ENCODE results near the gene DUSP9.
A peak's percentile ranks its signal among the peaks of the same experiment; 100 is the strongest.

DUSP9 gene

GRCh38 chrX:153606503-153606902 lies 40.5 kb upstream of the DUSP9 start:
- FAIRE-seq (no peak), DNase-seq (ENCODE audit: insufficient read length, low spot score) (no peak)
- TF ChIP-seq TAF1 (IDR thresholded peaks at IDR 0.05; ENCODE audit: low read depth, low read length) (no peak), POU2F2 (IDR thresholded peaks at IDR 0.05; ENCODE audit: low read depth, low read length) (no peak), POLR2A (IDR thresholded peaks at IDR 0.05; ENCODE audit: low read depth, low read length) (no peak), POLR2AphosphoS5 (IDR thresholded peaks at IDR 0.05; ENCODE audit: low read depth, low read length) (no peak), PAX5 (IDR thresholded peaks at IDR 0.05; ENCODE audit: insufficient read depth, low read length, severe bottlenecking) (no peak), SPI1 (IDR thresholded peaks at IDR 0.05; ENCODE audit: low read depth, low read length) (no peak)

- FAIRE-seq = peak; percentile 81
- TF ChIP-seq PAX5 (IDR thresholded peaks at IDR 0.05; ENCODE audit: insufficient read depth, low read length, severe bottlenecking) (no peak), POLR2AphosphoS5 (IDR thresholded peaks at IDR 0.05; ENCODE audit: low read depth, low read length) (no peak), SPI1 (IDR thresholded peaks at IDR 0.05; ENCODE audit: low read depth, low read length) (peak; percentile 28; the same call in 1 of the 2 replicates), POU2F2 (IDR thresholded peaks at IDR 0.05; ENCODE audit: low read depth, low read length) (no peak)
Observed at GRCh38 chrX:153608376-153608775, 38.6 kb upstream of the DUSP9 start.

GRCh38 chrX:153608806-153609205 lies 38.2 kb upstream of the DUSP9 start:
- TF ChIP-seq POLR2A (IDR thresholded peaks at IDR 0.05; ENCODE audit: low read depth, low read length) (no peak), TAF1 (IDR thresholded peaks at IDR 0.05; ENCODE audit: low read depth, low read length) (no peak), POLR2AphosphoS5 (IDR thresholded peaks at IDR 0.05; ENCODE audit: low read depth, low read length) (no peak), PAX5 (IDR thresholded peaks at IDR 0.05; ENCODE audit: insufficient read depth, low read length, severe bottlenecking) (no peak), POU2F2 (IDR thresholded peaks at IDR 0.05; ENCODE audit: low read depth, low read length) (no peak), SPI1 (IDR thresholded peaks at IDR 0.05; ENCODE audit: low read depth, low read length) (no peak)
- FAIRE-seq (no peak), DNase-seq (ENCODE audit: insufficient read length, low spot score) (no peak)

More at GRCh38 chrX:153608376-153608775, 38.6 kb upstream of the DUSP9 start:
- DNase-seq (ENCODE audit: insufficient read length, low spot score) = no peak

GRCh38 chrX:153609917-153610835 lies 36.8 kb upstream of the DUSP9 start:
- DNase-seq (ENCODE audit: insufficient read length, low spot score) = peak; percentile 63
- no peak for TF ChIP-seq SPI1 (IDR thresholded peaks at IDR 0.05; ENCODE audit: low read depth, low read length)
- TF ChIP-seq POLR2AphosphoS5 (IDR thresholded peaks at IDR 0.05; ENCODE audit: low read depth, low read length) = no peak
- peak; percentile 88 for FAIRE-seq

GRCh38 chrX:153610836-153611213 lies 36.2 kb upstream of the DUSP9 start:
- DNase-seq (ENCODE audit: insufficient read length, low spot score) (no peak), FAIRE-seq (no peak)
- TF ChIP-seq SPI1 (IDR thresholded peaks at IDR 0.05; ENCODE audit: low read depth, low read length) = no peak

GRCh38 chrX:153611298-153612095 lies 35.5 kb upstream of the DUSP9 start:
- FAIRE-seq = no peak
- TF ChIP-seq POLR2AphosphoS5 (IDR thresholded peaks at IDR 0.05; ENCODE audit: low read depth, low read length) = no peak
- TF ChIP-seq POLR2A (IDR thresholded peaks at IDR 0.05; ENCODE audit: low read depth, low read length) = no peak
- TF ChIP-seq SPI1 (IDR thresholded peaks at IDR 0.05; ENCODE audit: low read depth, low read length) = no peak
- TF ChIP-seq PAX5 (IDR thresholded peaks at IDR 0.05; ENCODE audit: insufficient read depth, low read length, severe bottlenecking) = no peak
- no peak for TF ChIP-seq TAF1 (IDR thresholded peaks at IDR 0.05; ENCODE audit: low read depth, low read length)
- no peak for TF ChIP-seq POU2F2 (IDR thresholded peaks at IDR 0.05; ENCODE audit: low read depth, low read length)
- DNase-seq (ENCODE audit: insufficient read length, low spot score) = no peak

GRCh38 chrX:153612413-153612812 lies 34.6 kb upstream of the DUSP9 start:
- TF ChIP-seq POLR2AphosphoS5 (IDR thresholded peaks at IDR 0.05; ENCODE audit: low read depth, low read length) (no peak), TAF1 (IDR thresholded peaks at IDR 0.05; ENCODE audit: low read depth, low read length) (no peak), POU2F2 (IDR thresholded peaks at IDR 0.05; ENCODE audit: low read depth, low read length) (no peak), POLR2A (IDR thresholded peaks at IDR 0.05; ENCODE audit: low read depth, low read length) (no peak), PAX5 (IDR thresholded peaks at IDR 0.05; ENCODE audit: insufficient read depth, low read length, severe bottlenecking) (no peak), SPI1 (IDR thresholded peaks at IDR 0.05; ENCODE audit: low read depth, low read length) (peak; percentile 36; the same call in 1 of the 2 replicates)
- peak; percentile 28 for FAIRE-seq

GRCh38 chrX:153614818-153615217 lies 32.2 kb upstream of the DUSP9 start:
- DNase-seq (ENCODE audit: insufficient read length, low spot score) (no peak), FAIRE-seq (no peak)
- TF ChIP-seq POU2F2 (IDR thresholded peaks at IDR 0.05; ENCODE audit: low read depth, low read length) (no peak), TAF1 (IDR thresholded peaks at IDR 0.05; ENCODE audit: low read depth, low read length) (no peak), SPI1 (IDR thresholded peaks at IDR 0.05; ENCODE audit: low read depth, low read length) (no peak), PAX5 (IDR thresholded peaks at IDR 0.05; ENCODE audit: insufficient read depth, low read length, severe bottlenecking) (no peak), POLR2A (IDR thresholded peaks at IDR 0.05; ENCODE audit: low read depth, low read length) (no peak), POLR2AphosphoS5 (IDR thresholded peaks at IDR 0.05; ENCODE audit: low read depth, low read length) (no peak)

More at GRCh38 chrX:153612413-153612812, 34.6 kb upstream of the DUSP9 start:
- DNase-seq (ENCODE audit: insufficient read length, low spot score) = no peak

- no peak for TF ChIP-seq POU2F2 (IDR thresholded peaks at IDR 0.05; ENCODE audit: low read depth, low read length)
- no peak for TF ChIP-seq SPI1 (IDR thresholded peaks at IDR 0.05; ENCODE audit: low read depth, low read length)
- no peak for TF ChIP-seq TAF1 (IDR thresholded peaks at IDR 0.05; ENCODE audit: low read depth, low read length)
- no peak for TF ChIP-seq PAX5 (IDR thresholded peaks at IDR 0.05; ENCODE audit: insufficient read depth, low read length, severe bottlenecking)
- no peak for TF ChIP-seq POLR2AphosphoS5 (IDR thresholded peaks at IDR 0.05; ENCODE audit: low read depth, low read length)
- no peak for TF ChIP-seq POLR2A (IDR thresholded peaks at IDR 0.05; ENCODE audit: low read depth, low read length)
- DNase-seq (ENCODE audit: insufficient read length, low spot score) (no peak), FAIRE-seq (no peak)
Observed at GRCh38 chrX:153620576-153620975, 26.4 kb upstream of the DUSP9 start.
